Measurements from ENCODE around the gene ZNF764. TPM values are rescaled to one million over a fixed set of nuclear protein-coding genes. Genes with fewer than 3 reads are reported as not detected.
A peak's percentile ranks its signal among the peaks of the same experiment; 100 is the strongest.

The ZNF764 gene
- total and polyA plus RNA-seq, 9 of the 15 experiments (the other 6 are each of a cell fraction or from before 2014, with no cell fraction given) = 0.69 to 10.1 (median 4.1) TPM

DNA sequence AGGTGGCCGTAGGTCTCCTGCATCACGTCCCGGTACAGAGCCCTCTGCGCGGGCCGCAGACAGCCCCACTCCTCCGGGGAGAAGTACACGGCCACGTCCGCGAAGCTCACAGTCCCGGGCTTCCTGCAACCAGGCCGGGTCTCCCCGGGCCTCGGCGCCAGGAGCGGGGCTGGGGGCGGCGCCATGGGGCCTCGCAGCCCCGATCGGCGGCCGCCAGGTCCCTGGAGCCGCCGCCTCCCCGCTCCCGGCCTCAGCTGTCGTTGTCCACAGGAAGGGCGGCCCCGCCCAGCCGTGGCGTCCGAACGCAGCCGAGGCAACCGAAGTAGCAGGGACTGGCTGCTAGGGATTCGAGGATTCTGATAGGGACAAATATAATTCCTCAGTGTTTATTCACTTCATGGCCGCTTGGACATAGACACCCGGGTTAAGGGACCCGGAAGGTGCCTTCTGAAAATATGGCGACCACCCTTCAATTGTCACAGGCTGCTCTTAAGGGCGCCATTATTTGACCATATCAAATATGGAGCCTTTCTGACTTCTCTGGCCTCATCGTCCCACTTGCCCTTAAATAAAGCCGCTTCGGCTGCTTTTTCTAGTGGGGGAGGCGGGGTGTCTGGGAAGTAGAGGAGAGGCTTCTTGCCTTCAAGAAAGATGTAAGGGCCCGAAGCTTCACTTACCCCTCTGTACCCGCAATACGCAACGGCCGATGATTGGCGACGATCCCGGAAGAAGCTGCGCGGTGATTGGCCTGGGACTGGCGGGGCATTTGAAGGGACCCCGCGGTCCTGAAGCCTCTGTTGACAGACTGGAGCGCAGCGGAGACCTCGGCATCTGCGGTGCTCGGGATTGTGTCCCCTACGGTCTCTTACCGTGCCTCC is 13.5 kb upstream of the ZNF764 start, which contains the start of gene ZNF688 (continued):
- TF ChIP-seq, protein P1, sequence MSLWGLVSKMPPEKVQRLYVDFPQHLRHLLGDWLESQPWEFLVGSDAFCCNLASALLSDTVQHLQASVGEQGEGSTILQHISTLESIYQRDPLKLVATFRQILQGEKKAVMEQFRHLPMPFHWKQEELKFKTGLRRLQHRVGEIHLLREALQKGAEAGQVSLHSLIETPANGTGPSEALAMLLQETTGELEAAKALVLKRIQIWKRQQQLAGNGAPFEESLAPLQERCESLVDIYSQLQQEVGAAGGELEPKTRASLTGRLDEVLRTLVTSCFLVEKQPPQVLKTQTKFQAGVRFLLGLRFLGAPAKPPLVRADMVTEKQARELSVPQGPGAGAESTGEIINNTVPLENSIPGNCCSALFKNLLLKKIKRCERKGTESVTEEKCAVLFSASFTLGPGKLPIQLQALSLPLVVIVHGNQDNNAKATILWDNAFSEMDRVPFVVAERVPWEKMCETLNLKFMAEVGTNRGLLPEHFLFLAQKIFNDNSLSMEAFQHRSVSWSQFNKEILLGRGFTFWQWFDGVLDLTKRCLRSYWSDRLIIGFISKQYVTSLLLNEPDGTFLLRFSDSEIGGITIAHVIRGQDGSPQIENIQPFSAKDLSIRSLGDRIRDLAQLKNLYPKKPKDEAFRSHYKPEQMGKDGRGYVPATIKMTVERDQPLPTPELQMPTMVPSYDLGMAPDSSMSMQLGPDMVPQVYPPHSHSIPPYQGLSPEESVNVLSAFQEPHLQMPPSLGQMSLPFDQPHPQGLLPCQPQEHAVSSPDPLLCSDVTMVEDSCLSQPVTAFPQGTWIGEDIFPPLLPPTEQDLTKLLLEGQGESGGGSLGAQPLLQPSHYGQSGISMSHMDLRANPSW (CRISPR knock-in tag; IDR thresholded peaks at IDR 0.05) = no peak
- TF ChIP-seq SREBF2 (CRISPR knock-in tag; IDR thresholded peaks at IDR 0.05) (no peak), ZNF445 (CRISPR knock-in tag; IDR thresholded peaks at IDR 0.05; ENCODE audit: low read depth) (no peak), HNRNPLL (IDR thresholded peaks at IDR 0.05; ENCODE audit: low read depth, low read length, poor library complexity, severe bottlenecking) (no peak), FOXK1 (CRISPR knock-in tag; IDR thresholded peaks at IDR 0.05; ENCODE audit: borderline replicate concordance) (peak; percentile 79; the same call in 1 of the 2 replicates), KHSRP (IDR thresholded peaks at IDR 0.05) (no peak), TBL1XR1 (IDR thresholded peaks at IDR 0.05; ENCODE audit: low read length in 2 of 2) (no peak), SOX6 (IDR thresholded peaks at IDR 0.05) (no peak)
- TF ChIP-seq, protein P2, sequence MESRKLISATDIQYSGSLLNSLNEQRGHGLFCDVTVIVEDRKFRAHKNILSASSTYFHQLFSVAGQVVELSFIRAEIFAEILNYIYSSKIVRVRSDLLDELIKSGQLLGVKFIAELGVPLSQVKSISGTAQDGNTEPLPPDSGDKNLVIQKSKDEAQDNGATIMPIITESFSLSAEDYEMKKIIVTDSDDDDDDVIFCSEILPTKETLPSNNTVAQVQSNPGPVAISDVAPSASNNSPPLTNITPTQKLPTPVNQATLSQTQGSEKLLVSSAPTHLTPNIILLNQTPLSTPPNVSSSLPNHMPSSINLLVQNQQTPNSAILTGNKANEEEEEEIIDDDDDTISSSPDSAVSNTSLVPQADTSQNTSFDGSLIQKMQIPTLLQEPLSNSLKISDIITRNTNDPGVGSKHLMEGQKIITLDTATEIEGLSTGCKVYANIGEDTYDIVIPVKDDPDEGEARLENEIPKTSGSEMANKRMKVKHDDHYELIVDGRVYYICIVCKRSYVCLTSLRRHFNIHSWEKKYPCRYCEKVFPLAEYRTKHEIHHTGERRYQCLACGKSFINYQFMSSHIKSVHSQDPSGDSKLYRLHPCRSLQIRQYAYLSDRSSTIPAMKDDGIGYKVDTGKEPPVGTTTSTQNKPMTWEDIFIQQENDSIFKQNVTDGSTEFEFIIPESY (CRISPR knock-in tag; IDR thresholded peaks at IDR 0.05) = no peak
- TF ChIP-seq, protein P3, sequence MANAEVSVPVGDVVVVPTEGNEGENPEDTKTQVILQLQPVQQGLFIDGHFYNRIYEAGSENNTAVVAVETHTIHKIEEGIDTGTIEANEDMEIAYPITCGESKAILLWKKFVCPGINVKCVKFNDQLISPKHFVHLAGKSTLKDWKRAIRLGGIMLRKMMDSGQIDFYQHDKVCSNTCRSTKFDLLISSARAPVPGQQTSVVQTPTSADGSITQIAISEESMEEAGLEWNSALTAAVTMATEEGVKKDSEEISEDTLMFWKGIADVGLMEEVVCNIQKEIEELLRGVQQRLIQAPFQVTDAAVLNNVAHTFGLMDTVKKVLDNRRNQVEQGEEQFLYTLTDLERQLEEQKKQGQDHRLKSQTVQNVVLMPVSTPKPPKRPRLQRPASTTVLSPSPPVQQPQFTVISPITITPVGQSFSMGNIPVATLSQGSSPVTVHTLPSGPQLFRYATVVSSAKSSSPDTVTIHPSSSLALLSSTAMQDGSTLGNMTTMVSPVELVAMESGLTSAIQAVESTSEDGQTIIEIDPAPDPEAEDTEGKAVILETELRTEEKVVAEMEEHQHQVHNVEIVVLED (CRISPR knock-in tag; IDR thresholded peaks at IDR 0.05) = peak; percentile 64

Measured in K562 (cell line).